IPS-18a (cell line): ENCODE data around the gene TAAR6.
"Not testable (repeated sequence)": the region's sequence is repeated elsewhere in the genome, so short reads cannot be mapped to it uniquely, and the experiment has no call there.

Experiments
- H3K27ac ChIP-seq: one replicate; pipeline ENCODE4 v1.5.1; 2013; ENCODE audit warnings: low read length
- H3K27me3 ChIP-seq: one replicate; pipeline ENCODE4 v1.6.1; 2013; ENCODE audit warnings: mild to moderate bottlenecking, low read length; ENCODE audit not compliant: control insufficient read depth, insufficient read depth
- H3K36me3 ChIP-seq: one replicate; pipeline ENCODE4 v1.6.1; 2013; ENCODE audit warnings: low read depth, low read length; ENCODE audit not compliant: control insufficient read depth
- H3K4me1 ChIP-seq: one replicate; pipeline ENCODE4 v1.6.1; 2013; ENCODE audit warnings: low read depth, low read length; ENCODE audit not compliant: control insufficient read depth
- H3K4me3 ChIP-seq: one replicate; pipeline ENCODE4 v1.5.1; 2013; ENCODE audit warnings: low read length
- H3K9ac ChIP-seq: one replicate; pipeline ENCODE4 v1.6.1; 2013; ENCODE audit warnings: mild to moderate bottlenecking, low read length, moderate library complexity
- H3K9me3 ChIP-seq: one replicate; pipeline ENCODE4 v1.6.1; 2013; ENCODE audit warnings: low read depth, low read length; ENCODE audit not compliant: control insufficient read depth

The TAAR6 gene

GRCh38 chr6:132548746-132549463 lies 21.2 kb upstream of the TAAR6 start:
- no peaks in the 10 kb centered on the region for H3K27me3 ChIP-seq
- H3K9ac ChIP-seq, result no peak overlapping the region
- peaks cover 12% of the 10 kb centered on the region for H3K4me1 ChIP-seq
- H3K4me3 ChIP-seq, result no peak overlapping the region
- no peaks in the 10 kb centered on the region for H3K36me3 ChIP-seq
- no peak overlapping the region for H3K27ac ChIP-seq
- no peaks in the 10 kb centered on the region for H3K9me3 ChIP-seq

DNA sequence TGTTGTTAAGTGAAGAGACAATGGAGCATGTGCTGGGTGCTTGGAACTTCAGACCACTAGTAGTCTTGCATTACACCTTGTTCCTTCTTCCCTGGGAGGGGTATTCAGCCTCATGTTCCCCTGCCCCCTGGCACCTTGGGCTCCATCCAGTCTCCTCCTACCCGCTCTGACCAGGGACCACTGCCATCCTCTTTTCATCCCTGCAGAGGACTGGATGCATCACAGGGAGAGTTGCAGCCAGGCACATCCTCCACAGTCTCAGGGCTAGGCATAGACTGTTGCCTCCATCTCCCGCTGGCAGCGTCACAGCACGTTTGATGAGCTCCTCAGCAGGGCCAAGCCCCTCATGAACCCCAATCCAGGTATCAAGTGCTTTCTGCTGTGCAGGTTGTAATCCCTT lies 18.9 kb upstream of the TAAR6 start:
- Histone ChIP-seq H3K27me3 (no peaks in the 10 kb centered on the region), H3K4me3 (no peak overlapping the region), H3K9me3 (no peaks in the 10 kb centered on the region)

DNA sequence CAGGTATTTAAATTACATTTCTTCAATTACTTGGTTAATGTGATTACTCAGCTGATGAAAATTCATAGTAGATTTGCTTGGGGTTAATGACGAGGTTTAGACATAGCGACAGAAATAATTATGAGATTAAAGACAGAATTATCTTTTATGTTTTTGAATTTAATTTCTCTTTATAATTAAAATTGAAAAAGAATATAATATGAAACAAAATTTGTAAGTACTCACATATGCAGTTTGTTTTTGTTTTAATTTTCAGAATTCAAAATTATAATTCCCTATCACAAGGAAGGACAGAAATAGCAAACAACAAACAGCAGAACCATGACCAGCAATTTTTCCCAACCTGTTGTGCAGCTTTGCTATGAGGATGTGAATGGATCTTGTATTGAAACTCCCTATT lies 17.8 kb upstream of the TAAR6 start, which contains the start of gene TAAR8:
TSS of gene TAAR8 (plus strand) at position 301 of the 400 bp plus-strand sequence. CDS start at position 322, 21 bp downstream.
- Histone ChIP-seq H3K27ac (no peak within 1 kb of the TSS), H3K4me1 (peaks cover 12% of the 10 kb centered on the region), H3K4me3 (no peak within 1 kb of the TSS), H3K36me3 (no peaks in the 10 kb centered on the region), H3K27me3 (no peaks in the 10 kb centered on the region), H3K9me3 (no peaks in the 10 kb centered on the region), H3K9ac (no peak within 1 kb of the TSS)

More for the DNA sequence above, 18.9 kb upstream of the TAAR6 start:
- no peak overlapping the region for H3K9ac ChIP-seq
- H3K36me3 ChIP-seq, result no peaks in the 10 kb centered on the region
- no peak overlapping the region for H3K27ac ChIP-seq
- H3K4me1 ChIP-seq, result peaks cover 12% of the 10 kb centered on the region

- not testable (repeated sequence) for H3K36me3 ChIP-seq, H3K4me3 ChIP-seq, H3K9ac ChIP-seq, H3K9me3 ChIP-seq, H3K27ac ChIP-seq, H3K4me1 ChIP-seq, H3K27me3 ChIP-seq
Measured at GRCh38 chr6:132560087-132560486, 10.0 kb upstream of the TAAR6 start.

DNA sequence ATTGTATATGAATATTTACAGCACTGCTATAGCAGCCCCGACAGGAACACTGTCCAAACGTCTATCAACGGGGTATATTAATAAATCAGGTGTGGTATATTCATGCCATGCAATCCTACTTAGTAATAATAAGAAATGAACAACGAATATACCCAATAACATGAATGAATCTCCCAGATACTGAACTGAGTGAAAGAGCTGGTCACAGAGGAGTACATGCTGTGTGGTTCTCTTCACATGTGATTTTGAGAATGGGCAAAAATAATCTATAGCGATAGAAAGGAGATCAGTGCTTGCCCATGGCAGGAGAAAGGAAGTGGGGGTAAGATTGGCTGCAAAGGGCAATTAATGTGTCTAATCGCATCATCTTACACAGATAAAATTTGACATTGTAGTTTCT lies 3.7 kb upstream of the TAAR6 start:
- Histone ChIP-seq H3K4me1 (peaks cover 17% of the 10 kb centered on the region), H3K9ac (no peak overlapping the region), H3K4me3 (no peak overlapping the region), H3K27ac (no peak overlapping the region), H3K9me3 (no peaks in the 10 kb centered on the region), H3K27me3 (no peaks in the 10 kb centered on the region), H3K36me3 (no peaks in the 10 kb centered on the region)

DNA sequence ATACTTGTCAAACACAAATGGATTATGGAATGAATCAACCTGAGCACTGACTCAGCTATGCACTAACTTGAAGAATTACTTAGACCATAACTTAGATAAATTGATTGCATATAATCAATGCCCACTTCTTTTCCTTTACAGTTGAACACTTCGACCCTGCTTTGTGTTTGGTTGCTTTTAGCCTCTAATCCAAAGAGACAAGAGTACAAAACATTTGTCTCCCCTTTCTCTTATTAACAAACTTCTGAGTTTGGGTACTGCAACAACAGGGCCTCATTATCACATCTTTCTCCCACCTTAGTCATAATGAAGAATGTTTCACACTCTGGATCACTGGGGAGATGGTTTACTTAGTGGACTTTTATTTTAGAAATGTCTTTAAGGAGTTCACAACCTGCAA lies 2.6 kb upstream of the TAAR6 start:
- Histone ChIP-seq H3K27me3 (no peaks in the 10 kb centered on the region), H3K4me1 (peaks cover 18% of the 10 kb centered on the region), H3K36me3 (no peaks in the 10 kb centered on the region), H3K9ac (no peak overlapping the region), H3K27ac (no peak overlapping the region), H3K4me3 (no peak overlapping the region), H3K9me3 (no peaks in the 10 kb centered on the region)

DNA sequence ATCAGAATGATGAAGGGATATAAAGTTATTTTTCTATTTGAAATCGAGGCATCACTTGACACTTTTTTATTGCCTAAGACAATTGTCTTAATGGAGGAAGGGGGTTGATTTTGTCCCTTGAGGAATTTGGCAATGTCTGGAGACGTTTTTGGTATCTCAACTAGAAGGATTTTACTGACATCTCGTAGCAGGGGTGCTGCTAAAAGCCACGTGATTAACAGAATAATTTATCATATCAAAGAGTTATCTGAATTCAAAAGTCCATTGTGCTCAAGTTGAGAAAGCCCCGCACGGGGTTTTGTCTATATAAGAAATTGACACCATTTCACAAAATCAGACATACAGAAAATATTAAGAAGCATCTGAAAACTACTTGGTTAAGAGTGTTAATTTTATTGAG lies 1.5 kb upstream of the TAAR6 start:
- H3K27ac ChIP-seq, result no peak overlapping the region
- no peak overlapping the region for H3K9ac ChIP-seq
- no peaks in the 10 kb centered on the region for H3K9me3 ChIP-seq
- no peaks in the 10 kb centered on the region for H3K27me3 ChIP-seq
- H3K4me1 ChIP-seq, result peaks cover 18% of the 10 kb centered on the region
- H3K4me3 ChIP-seq, result no peak overlapping the region
- H3K36me3 ChIP-seq, result no peaks in the 10 kb centered on the region

DNA sequence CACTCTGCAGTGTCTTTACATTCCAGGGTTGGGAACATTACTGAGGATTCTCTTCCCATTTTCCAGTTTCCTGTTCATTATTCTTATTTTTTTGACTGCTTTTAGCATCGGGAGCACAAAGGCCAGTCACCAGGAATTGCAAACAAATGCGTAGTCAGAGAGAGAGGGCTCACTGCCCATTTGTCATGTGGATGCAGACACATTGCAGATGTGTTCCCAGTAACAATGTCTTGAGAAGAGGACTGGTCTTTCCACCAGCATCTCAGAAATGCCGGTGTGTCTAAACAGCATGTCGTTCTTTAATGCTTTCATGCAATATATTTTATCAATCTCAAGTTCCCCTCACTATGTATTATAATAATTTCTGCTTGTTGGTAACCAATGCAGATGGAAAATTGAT lies 952 bp upstream of the TAAR6 start:
- no peaks in the 10 kb centered on the region for H3K36me3 ChIP-seq
- H3K27me3 ChIP-seq, result no peaks in the 10 kb centered on the region
- no peaks in the 10 kb centered on the region for H3K9me3 ChIP-seq
- peaks cover 18% of the 10 kb centered on the region for H3K4me1 ChIP-seq
- H3K27ac ChIP-seq, result no peak overlapping the region
- no peak overlapping the region for H3K4me3 ChIP-seq
- H3K9ac ChIP-seq, result no peak overlapping the region

- no peaks in the 10 kb centered on the region for H3K36me3 ChIP-seq
- H3K4me3 ChIP-seq, result no peak overlapping the region
- H3K4me1 ChIP-seq, result peaks cover 18% of the 10 kb centered on the region
- H3K27ac ChIP-seq, result no peak overlapping the region
- H3K9ac ChIP-seq, result no peak overlapping the region
- H3K27me3 ChIP-seq, result no peaks in the 10 kb centered on the region
- H3K9me3 ChIP-seq, result no peaks in the 10 kb centered on the region
Measured at GRCh38 chr6:132571774-132572173, 1.7 kb downstream of the TAAR6 start.

GRCh38 chr6:132584698-132585097 lies 14.6 kb downstream of the TAAR6 start:
- Histone ChIP-seq H3K9ac (no peak overlapping the region), H3K36me3 (no peaks in the 10 kb centered on the region), H3K27ac (no peak overlapping the region), H3K27me3 (no peaks in the 10 kb centered on the region), H3K4me1 (no peaks in the 10 kb centered on the region), H3K9me3 (no peaks in the 10 kb centered on the region), H3K4me3 (no peak overlapping the region)

- Histone ChIP-seq H3K27ac (no peak overlapping the region), H3K4me1 (no peaks in the 10 kb centered on the region), H3K9ac (no peak overlapping the region), H3K27me3 (no peaks in the 10 kb centered on the region), H3K9me3 (no peaks in the 10 kb centered on the region), H3K4me3 (no peak overlapping the region), H3K36me3 (no peaks in the 10 kb centered on the region)
Measured at GRCh38 chr6:132587424-132587823, 17.3 kb downstream of the TAAR6 start.

DNA sequence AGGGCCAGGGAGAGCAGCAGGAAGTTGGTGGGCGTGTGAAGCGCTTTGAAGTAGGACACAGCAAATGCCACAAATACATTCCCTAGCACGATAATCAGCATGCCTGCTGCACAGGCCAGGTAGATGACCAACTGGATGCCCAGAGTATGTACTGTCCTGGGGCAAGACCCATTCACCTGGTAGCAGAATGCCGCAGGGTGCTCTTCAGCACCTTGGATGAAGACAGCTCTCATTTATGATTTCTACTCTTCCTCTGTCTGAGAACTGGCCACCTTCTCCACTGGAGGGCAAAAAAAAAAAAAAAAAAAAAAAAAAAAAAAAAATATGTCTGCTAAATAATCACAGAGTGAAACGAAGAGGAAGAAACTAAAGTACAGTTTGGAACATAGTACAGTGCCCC lies 19.3 kb downstream of the TAAR6 start, which contains the start of gene TAAR5:
TSS of gene TAAR5 (minus strand) at position 288 of the 400 bp plus-strand sequence. CDS start at position 233, 55 bp downstream.
- H3K4me3 ChIP-seq, result no peak within 1 kb of the TSS
- no peaks in the 10 kb centered on the region for H3K9me3 ChIP-seq
- no peaks in the 10 kb centered on the region for H3K27me3 ChIP-seq
- H3K4me1 ChIP-seq, result no peaks in the 10 kb centered on the region
- H3K27ac ChIP-seq, result no peak within 1 kb of the TSS
- no peak within 1 kb of the TSS for H3K9ac ChIP-seq
- no peaks in the 10 kb centered on the region for H3K36me3 ChIP-seq
